Activated naive CD4-positive, alpha-beta T cell treated with anti-CD3 and anti-CD28 coated beads for 36 hours (primary cell): ENCODE measurements around the gene ABCF3. TPM values are rescaled to one million over a fixed set of nuclear protein-coding genes. Genes with fewer than 3 reads are reported as not detected.

Experiments
- microRNA-seq: library from miRNA; unstranded; fragments of <30 nt; microRNA quantifications from one replicate; pipeline ENCODE4 v1.2.0, GENCODE V29; 2022; ENCODE audit warnings: borderline microRNAs expressed, borderline replicate concordance
- total RNA-seq, 2 experiments: library from RNA; stranded (reverse); gene quantifications; one replicate each; pipeline ENCODE4 v1.2.3, GENCODE V29; 2021

The ABCF3 gene
- total RNA-seq, 2 experiments from 2014 or later = 38.5 to 39.1 TPM

Small RNA genes lying within 50 kb of the gene (microRNA-seq; reads per million reads assigned to microRNA genes)
- not detected for gene MIR1224

Other genes starting within 250 kb of the ABCF3 start
- 10 to 100 TPM; 11.2 to 12.0 TPM for gene ABCC5, start 168.3 kb upstream of the ABCF3 start, total RNA-seq
- not detected for gene HTR3D, start 154.5 kb upstream of the ABCF3 start, total RNA-seq
- gene HTR3C, start 133.2 kb upstream of the ABCF3 start, total RNA-seq = not detected
- gene HTR3E, start 89.1 kb upstream of the ABCF3 start, total RNA-seq = not detected
- gene EIF2B5, start 50.8 kb upstream of the ABCF3 start, total RNA-seq = 10 to 100 TPM; 48.8 to 56.4 TPM
- 10 to 100 TPM; 19.6 to 19.9 TPM for gene DVL3, start 30.8 kb upstream of the ABCF3 start, total RNA-seq
- 100 to 1,000 TPM; 206 to 212 TPM for gene AP2M1, start 11.3 kb upstream of the ABCF3 start, total RNA-seq
- gene VWA5B2, start 43.4 kb downstream of the ABCF3 start, total RNA-seq = not detected
- gene ALG3, start 62.8 kb downstream of the ABCF3 start, total RNA-seq = 10 to 100 TPM; 28.9 to 31.0 TPM
- gene EEF1AKMT4, start 63.5 kb downstream of the ABCF3 start, total RNA-seq = 1 to 10 TPM; 2.7 TPM
- not detected for gene CAMK2N2, start 75.4 kb downstream of the ABCF3 start, total RNA-seq
- gene ECE2, start 89.8 kb downstream of the ABCF3 start, total RNA-seq = not detected
- gene PSMD2, start 113.0 kb downstream of the ABCF3 start, total RNA-seq = 100 to 1,000 TPM; 244 to 257 TPM
- 100 to 1,000 TPM; 345 to 375 TPM for gene EIF4G1, start 128.4 kb downstream of the ABCF3 start, total RNA-seq
- 1 to 10 TPM; 3.8 to 5.0 TPM for gene FAM131A, start 151.4 kb downstream of the ABCF3 start, total RNA-seq
- gene CLCN2, start 175.4 kb downstream of the ABCF3 start, total RNA-seq = 1 to 10 TPM; 2.9 TPM
- gene POLR2H, start 175.5 kb downstream of the ABCF3 start, total RNA-seq = 10 to 100 TPM; 76.5 to 89.9 TPM
- gene THPO, start 192.0 kb downstream of the ABCF3 start, total RNA-seq = not detected
- not detected for gene CHRD, start 193.9 kb downstream of the ABCF3 start, total RNA-seq